OCI-LY7 (cell line): ENCODE data around the gene TRAF5. TPM values are rescaled to one million over a fixed set of nuclear protein-coding genes. Genes with fewer than 3 reads are reported as not detected.

Experiments
- BruUV-seq: library from RNA; stranded (reverse); fragments of 400-500 nt; replicated peaks from 2 replicates; lab custom pipeline; 2021; lab: Mats Ljungman, UMichigan
- CTCF ChIA-PET: fragments of 300-600 bp; sonication (Branson Sonifier 250); formaldehyde crosslinking; loops from one replicate; lab custom pipeline; 2022; ENCODE audit warnings: antibody characterized with exemption; ENCODE audit not compliant: unreplicated experiment; lab: Charles Lee
- POLR2A ChIA-PET: fragments of 300-600 bp; sonication (Branson Sonifier 250); formaldehyde crosslinking; loops from one replicate; lab custom pipeline; 2022; ENCODE audit warnings: antibody characterized with exemption; lab: Charles Lee
- DNase-seq: peaks from one replicate; pipeline ENCODE4 v3.0.0-alpha.2; 2015; ENCODE audit warnings: low spot score
- H2AFZ ChIP-seq: fragments of 200-600 bp; sonication (generic), shearing (Covaris generic); 2 replicates; pipeline ENCODE4 v1.6.1; 2014; ENCODE audit warnings: mild to moderate bottlenecking, antibody characterized with exemption, low read length, moderate library complexity
- H3K27ac ChIP-seq: fragments of 200-600 bp; sonication (generic); 2 replicates; pipeline ENCODE4 v1.5.1; 2014; ENCODE audit warnings: mixed run types, low read depth, mild to moderate bottlenecking, moderate library complexity, low read length, inconsistent platforms; ENCODE audit not compliant: poor library complexity, severe bottlenecking
- H3K36me3 ChIP-seq: fragments of 200-600 bp; sonication (generic); 2 replicates; pipeline ENCODE4 v1.6.1; 2014; ENCODE audit warnings: mild to moderate bottlenecking, antibody characterized with exemption, low read length, moderate library complexity, mixed read lengths; ENCODE audit not compliant: insufficient read depth
- H3K4me1 ChIP-seq: fragments of 200-600 bp; sonication (generic); 2 replicates; pipeline ENCODE4 v1.5.1; 2014; ENCODE audit warnings: mild to moderate bottlenecking, low read length; ENCODE audit not compliant: insufficient read depth, poor library complexity, severe bottlenecking
- H3K4me2 ChIP-seq: fragments of 200-600 bp; sonication (generic); 2 replicates; pipeline ENCODE4 v1.6.1; 2014; ENCODE audit warnings: mild to moderate bottlenecking, low read length
- H3K4me3 ChIP-seq: fragments of 200-600 bp; sonication (generic); 2 replicates; pipeline ENCODE4 v1.5.1; 2014; ENCODE audit warnings: mild to moderate bottlenecking, low read depth, low read length; ENCODE audit not compliant: poor library complexity, severe bottlenecking
- H3K79me2 ChIP-seq: fragments of 200-600 bp; sonication (generic); 2 replicates; pipeline ENCODE4 v1.6.1; 2016; ENCODE audit warnings: low read depth, mild to moderate bottlenecking, low read length, moderate library complexity, mixed read lengths; ENCODE audit not compliant: insufficient read depth
- H3K9me2 ChIP-seq: fragments of 200-600 bp; sonication (generic); 2 replicates; pipeline ENCODE4 v1.6.1; 2016; ENCODE audit warnings: mild to moderate bottlenecking, low read length, mixed read lengths; ENCODE audit not compliant: insufficient read depth
- H3K9me3 ChIP-seq: fragments of 200-600 bp; sonication (generic); 2 replicates; pipeline ENCODE4 v1.6.1; 2014; ENCODE audit warnings: mild to moderate bottlenecking, mixed run types, low read length, mixed read lengths
- H4K20me1 ChIP-seq: fragments of 200-600 bp; sonication (generic); 2 replicates; pipeline ENCODE4 v1.6.1; 2014; ENCODE audit warnings: mild to moderate bottlenecking, antibody characterized with exemption, low read length, moderate library complexity, mixed read lengths; ENCODE audit not compliant: insufficient read depth
- EZH2phosphoT487 ChIP-seq: fragments of 200-600 bp; sonication (generic); IDR thresholded peaks from 2 replicates; pipeline ENCODE4 v1.6.1; 2018; ENCODE audit warnings: low read depth, borderline replicate concordance, mild to moderate bottlenecking, mixed run types, antibody characterized with exemption, low read length, moderate library complexity, mixed read lengths
- intact Hi-C: fragments of 100-400 bp; cut with micrococcal nuclease; formaldehyde crosslinking; loops from one replicate; pipeline ENCODE4 v1.10.0; 2022; ENCODE audit not compliant: unreplicated experiment
- total RNA-seq, 2 experiments: library from RNA; depleted of rRNA in 1 of 2; stranded (reverse); fragments of >200 nt in 1 of 2; shearing (Covaris generic) in 1 of 2; gene quantifications; 2 replicates each; pipeline ENCODE4 v1.2.3, GENCODE V29; 2014 to 2022
- TF ChIP-seq, protein P1 (sequence below): fragments of 200-600 bp; sonication (generic); conservative IDR thresholded peaks from 2 replicates; pipeline ENCODE4 v1.5.1; 2014; ENCODE audit warnings: mild to moderate bottlenecking, antibody characterized with exemption, low read length, moderate library complexity, mixed read lengths

The TRAF5 gene
- total RNA-seq, 2 experiments from 2014 or later = 24.2 to 54.4 TPM

DNA sequence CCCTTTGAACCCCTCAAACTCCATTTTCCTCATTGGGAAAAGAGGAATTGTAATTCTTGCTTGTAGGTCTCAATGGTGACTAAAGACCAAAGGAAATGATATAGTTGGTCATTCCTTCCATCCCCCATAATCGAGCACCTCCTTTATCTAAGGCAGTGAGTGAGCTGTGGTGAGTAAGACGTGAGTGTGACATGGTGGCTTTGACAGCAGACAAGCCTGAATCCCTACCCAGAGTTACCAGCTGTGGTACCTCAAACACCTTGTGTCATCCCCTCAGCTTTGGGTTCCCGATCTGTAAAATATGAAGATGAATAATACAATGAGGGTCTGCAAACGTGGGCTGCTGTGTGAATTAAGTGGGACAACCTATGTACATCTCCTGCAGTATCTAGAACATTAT is 8.4 kb downstream of the TRAF5 start:
- no peak for TF ChIP-seq EZH2phosphoT487
- TF ChIP-seq, protein P1, sequence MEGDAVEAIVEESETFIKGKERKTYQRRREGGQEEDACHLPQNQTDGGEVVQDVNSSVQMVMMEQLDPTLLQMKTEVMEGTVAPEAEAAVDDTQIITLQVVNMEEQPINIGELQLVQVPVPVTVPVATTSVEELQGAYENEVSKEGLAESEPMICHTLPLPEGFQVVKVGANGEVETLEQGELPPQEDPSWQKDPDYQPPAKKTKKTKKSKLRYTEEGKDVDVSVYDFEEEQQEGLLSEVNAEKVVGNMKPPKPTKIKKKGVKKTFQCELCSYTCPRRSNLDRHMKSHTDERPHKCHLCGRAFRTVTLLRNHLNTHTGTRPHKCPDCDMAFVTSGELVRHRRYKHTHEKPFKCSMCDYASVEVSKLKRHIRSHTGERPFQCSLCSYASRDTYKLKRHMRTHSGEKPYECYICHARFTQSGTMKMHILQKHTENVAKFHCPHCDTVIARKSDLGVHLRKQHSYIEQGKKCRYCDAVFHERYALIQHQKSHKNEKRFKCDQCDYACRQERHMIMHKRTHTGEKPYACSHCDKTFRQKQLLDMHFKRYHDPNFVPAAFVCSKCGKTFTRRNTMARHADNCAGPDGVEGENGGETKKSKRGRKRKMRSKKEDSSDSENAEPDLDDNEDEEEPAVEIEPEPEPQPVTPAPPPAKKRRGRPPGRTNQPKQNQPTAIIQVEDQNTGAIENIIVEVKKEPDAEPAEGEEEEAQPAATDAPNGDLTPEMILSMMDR = no peak
- H3K79me2 ChIP-seq = peaks cover 90% of the 10 kb centered on the region
- H3K4me1 ChIP-seq = peaks cover 96% of the 10 kb centered on the region
- H3K9me2 ChIP-seq = no peaks in the 10 kb centered on the region
- 0 out of 2 replicates have a peak, but pooled peaks cover 4% of the 10 kb centered on the region for H3K36me3 ChIP-seq
- H3K9me3 ChIP-seq = no peaks in the 10 kb centered on the region
- ChIA-PET POLR2A (interaction anchor here (0.9 to 2.9 kb wide), 5 partner anchors 9 to 46 kb away, joined by 3 to 23 read pairs (median 5); partner anchors contain the start of gene TRAF5), CTCF (interaction anchor here (1.2 to 4.4 kb wide), 2 partner anchors 7 to 11 kb away, joined by 4 to 38 read pairs; partner anchors contain the start of gene TRAF5)
- peak overlapping the region; percentile 86 for H3K4me2 ChIP-seq
- H2AFZ ChIP-seq = no peak overlapping the region
- peak overlapping the region; percentile 56 for H3K4me3 ChIP-seq
- no peaks in the 10 kb centered on the region for H4K20me1 ChIP-seq
- H3K27ac ChIP-seq = peak overlapping the region; percentile 87
- intact Hi-C loops = loop anchor here (2.0 kb wide), 1 partner anchor 18 kb away; no protein-coding TSS in a partner anchor
- no peak for DNase-seq
- BruUV-seq = no TSS peak

DNA sequence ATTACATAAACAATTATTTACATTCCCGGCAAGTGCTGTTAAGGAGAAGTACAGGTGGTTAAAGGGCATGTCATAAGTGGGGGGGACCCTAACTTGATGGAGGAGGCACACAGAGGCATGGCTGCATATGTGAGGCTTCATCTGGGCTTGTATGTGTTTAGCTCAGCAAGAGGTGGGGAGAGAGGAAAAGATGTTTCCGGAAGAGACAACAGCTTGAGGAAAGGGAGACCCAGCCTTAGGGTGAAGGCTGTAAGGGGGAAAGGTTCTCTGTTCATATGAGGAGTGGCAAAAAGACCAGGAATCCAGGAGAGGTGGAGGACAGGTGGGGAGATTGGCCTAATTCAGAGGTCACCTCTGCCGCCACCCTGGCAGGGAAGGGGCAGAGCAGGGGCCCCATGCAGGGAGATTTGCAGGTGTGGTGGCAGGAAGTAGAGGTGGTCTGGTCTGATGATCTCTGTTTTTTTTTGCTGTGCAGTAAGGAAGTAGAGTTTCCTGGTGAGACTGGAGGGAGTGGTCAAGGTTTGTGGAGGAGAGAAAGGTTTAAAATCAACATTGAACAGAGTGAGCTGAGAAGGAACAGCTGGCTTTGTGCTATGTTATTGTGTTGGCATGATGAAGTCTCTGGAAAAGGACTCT is 9.0 kb downstream of the TRAF5 start:
- Histone ChIP-seq H3K36me3 (0 out of 2 replicates have a peak, but pooled peaks cover 4% of the 10 kb centered on the region), H3K9me3 (no peaks in the 10 kb centered on the region), H2AFZ (no peak overlapping the region), H3K9me2 (no peaks in the 10 kb centered on the region), H4K20me1 (no peaks in the 10 kb centered on the region), H3K79me2 (peaks cover 83% of the 10 kb centered on the region), H3K4me2 (peak overlapping the region; percentile 86), H3K4me1 (peaks cover 90% of the 10 kb centered on the region), H3K4me3 (peak overlapping the region; percentile 56), H3K27ac (peak overlapping the region; percentile 87)
- DNase-seq = peak; percentile 84
- ChIA-PET CTCF (interaction anchor here (1.2 to 4.4 kb wide), 2 partner anchors 8 to 12 kb away, joined by 4 to 38 read pairs; partner anchors contain the start of gene TRAF5), POLR2A (interaction anchor here (0.6 to 4.7 kb wide), 10 partner anchors 6 to 1239 kb away, joined by 3 to 39 read pairs (median 4); partner anchors contain the start of gene TRAF5)
- intact Hi-C loops = loop anchor here (2.0 kb wide), 1 partner anchor 17 kb away; no protein-coding TSS in a partner anchor
- TF ChIP-seq EZH2phosphoT487 = no peak
- TF ChIP-seq, protein P1 = no peak
- no TSS peak for BruUV-seq
